ENCODE measurements around the gene PDGFB.

Gene PDGFB

GRCh38 chr22:39242595-39243438 lies 2.0 kb downstream of the PDGFB start:
- H3K36me3 ChIP-seq (ENCODE audit: control insufficient read depth in 1 of 2, insufficient read depth in 2 of 2, low read depth in 1 of 2, low read length in 2 of 2) = peaks cover 0 to 25% of the 10 kb centered on the region in 2 experiments
- H4K8ac ChIP-seq (ENCODE audit: low read length) = peak overlapping the region; percentile 42
- H2AK5ac ChIP-seq (ENCODE audit: low read length, severe bottlenecking) = no peak overlapping the region
- peak overlapping the region; percentile 46 for H3K27ac ChIP-seq (ENCODE audit: low read length, poor library complexity, severe bottlenecking)
- H3K4me3 ChIP-seq (ENCODE audit: insufficient read depth in 1 of 2, low read depth in 1 of 2, low read length in 2 of 2) = peak overlapping the region in 1 of 2 experiments; percentile 77
- peaks cover 38% of the 10 kb centered on the region for H3K4me1 ChIP-seq (ENCODE audit: control insufficient read depth, insufficient read depth, low read depth, low read length)
- peak overlapping the region; percentile 39 for H2BK5ac ChIP-seq (ENCODE audit: low read depth, low read length, poor library complexity, severe bottlenecking)
- DNase-seq = peak; percentile 58
- H2AFZ ChIP-seq (ENCODE audit: low read depth, low read length) = no peak overlapping the region
- H3K4ac ChIP-seq (ENCODE audit: low read depth in 1 of 2, low read length in 2 of 2) = no peak overlapping the region
- peaks cover 11% of the 10 kb centered on the region for H3K79me1 ChIP-seq (replicated peaks; ENCODE audit: low read length, poor library complexity, severe bottlenecking)
- peak overlapping the region; percentile 12 to 75 for H3K18ac ChIP-seq (ENCODE audit: low read depth in 1 of 2, low read length in 2 of 2)
- no peak overlapping the region for H3K9ac ChIP-seq (ENCODE audit: low read length)
- peak overlapping the region in 1 of 2 experiments; percentile 37 for H2BK12ac ChIP-seq (ENCODE audit: low read length in 2 of 2)
- WGBS = under 1% methylated on average over 57 of the region's 78 CpGs
- peak overlapping the region in 1 of 2 experiments; percentile 47 for H3K23ac ChIP-seq (ENCODE audit: low read length in 2 of 2)
- peak overlapping the region; percentile 72 for H3K4me2 ChIP-seq (ENCODE audit: low read length, poor library complexity, severe bottlenecking)
- H3K9me3 ChIP-seq (ENCODE audit: control insufficient read depth, low read length) = no peaks in the 10 kb centered on the region
- H4K91ac ChIP-seq (ENCODE audit: low read length) = peak overlapping the region; percentile 47
- H3K27me3 ChIP-seq (ENCODE audit: control insufficient read depth in 1 of 2, insufficient read depth in 1 of 2, low read length in 2 of 2) = peaks cover 0 to 77% of the 10 kb centered on the region in 2 experiments
- H3K14ac ChIP-seq (ENCODE audit: low read length in 2 of 2) = no peak overlapping the region
- peak overlapping the region; percentile 83 for H2BK15ac ChIP-seq (ENCODE audit: low read depth, poor library complexity, severe bottlenecking)
- H2BK120ac ChIP-seq (ENCODE audit: low read depth, low read length) = peak overlapping the region; percentile 65

GRCh38 chr22:39241794-39242594 lies 2.8 kb downstream of the PDGFB start:
- H2AFZ ChIP-seq (ENCODE audit: low read depth, low read length) = no peak overlapping the region
- DNase-seq = no peak
- H2BK120ac ChIP-seq (ENCODE audit: low read depth, low read length) = peak overlapping the region; percentile 65
- peak overlapping the region in 1 of 2 experiments; percentile 87 for H2BK12ac ChIP-seq (ENCODE audit: low read length in 2 of 2)
- H3K79me1 ChIP-seq (replicated peaks; ENCODE audit: low read length, poor library complexity, severe bottlenecking) = peaks cover 11% of the 10 kb centered on the region
- peaks cover 0 to 79% of the 10 kb centered on the region in 2 experiments for H3K27me3 ChIP-seq (ENCODE audit: control insufficient read depth in 1 of 2, insufficient read depth in 1 of 2, low read length in 2 of 2)
- H3K14ac ChIP-seq (ENCODE audit: low read length in 2 of 2) = no peak overlapping the region
- peak overlapping the region; percentile 56 to 90 for H3K18ac ChIP-seq (ENCODE audit: low read depth in 1 of 2, low read length in 2 of 2)
- H3K27ac ChIP-seq (ENCODE audit: low read length, poor library complexity, severe bottlenecking) = peak overlapping the region; percentile 67
- H2AK5ac ChIP-seq (ENCODE audit: low read length, severe bottlenecking) = no peak overlapping the region
- peaks cover 0 to 33% of the 10 kb centered on the region in 2 experiments for H3K36me3 ChIP-seq (ENCODE audit: control insufficient read depth in 1 of 2, insufficient read depth in 2 of 2, low read depth in 1 of 2, low read length in 2 of 2)
- peak overlapping the region in 1 of 2 experiments; percentile 77 for H3K4me3 ChIP-seq (ENCODE audit: insufficient read depth in 1 of 2, low read depth in 1 of 2, low read length in 2 of 2)
- WGBS = 17% methylated on average over 43 of the region's 92 CpGs
- H3K9ac ChIP-seq (ENCODE audit: low read length) = no peak overlapping the region
- H2BK15ac ChIP-seq (ENCODE audit: low read depth, poor library complexity, severe bottlenecking) = peak overlapping the region; percentile 83
- no peak overlapping the region for H2BK5ac ChIP-seq (ENCODE audit: low read depth, low read length, poor library complexity, severe bottlenecking)
- no peak overlapping the region for H3K4ac ChIP-seq (ENCODE audit: low read depth in 1 of 2, low read length in 2 of 2)
- peaks cover 44% of the 10 kb centered on the region for H3K4me1 ChIP-seq (ENCODE audit: control insufficient read depth, insufficient read depth, low read depth, low read length)
- H3K9me3 ChIP-seq (ENCODE audit: control insufficient read depth, low read length) = no peaks in the 10 kb centered on the region
- H4K91ac ChIP-seq (ENCODE audit: low read length) = peak overlapping the region; percentile 36
- H3K23ac ChIP-seq (ENCODE audit: low read length in 2 of 2) = no peak overlapping the region
- peak overlapping the region; percentile 72 for H3K4me2 ChIP-seq (ENCODE audit: low read length, poor library complexity, severe bottlenecking)
- H4K8ac ChIP-seq (ENCODE audit: low read length) = no peak overlapping the region

- H3K4ac ChIP-seq (ENCODE audit: low read depth in 1 of 2, low read length in 2 of 2) = peak overlapping the region; percentile 73 to 83
- H4K8ac ChIP-seq (ENCODE audit: low read length) = peak overlapping the region; percentile 30
- H2AFZ ChIP-seq (ENCODE audit: low read depth, low read length) = peak overlapping the region; percentile 10
- peak overlapping the region; percentile 72 for H3K4me2 ChIP-seq (ENCODE audit: low read length, poor library complexity, severe bottlenecking)
- no peak overlapping the region for H2BK15ac ChIP-seq (ENCODE audit: low read depth, poor library complexity, severe bottlenecking)
- H4K91ac ChIP-seq (ENCODE audit: low read length) = peak overlapping the region; percentile 36
- peak overlapping the region in 1 of 2 experiments; percentile 86 for H3K14ac ChIP-seq (ENCODE audit: low read length in 2 of 2)
- H3K4me3 ChIP-seq (ENCODE audit: insufficient read depth in 1 of 2, low read depth in 1 of 2, low read length in 2 of 2) = peak overlapping the region in 1 of 2 experiments; percentile 77
- 27% methylated on average over 26 of the region's 27 CpGs for WGBS
- peak overlapping the region; percentile 67 for H3K27ac ChIP-seq (ENCODE audit: low read length, poor library complexity, severe bottlenecking)
- peaks cover 0 to 40% of the 10 kb centered on the region in 2 experiments for H3K36me3 ChIP-seq (ENCODE audit: control insufficient read depth in 1 of 2, insufficient read depth in 2 of 2, low read depth in 1 of 2, low read length in 2 of 2)
- peaks cover 0 to 79% of the 10 kb centered on the region in 2 experiments for H3K27me3 ChIP-seq (ENCODE audit: control insufficient read depth in 1 of 2, insufficient read depth in 1 of 2, low read length in 2 of 2)
- H3K18ac ChIP-seq (ENCODE audit: low read depth in 1 of 2, low read length in 2 of 2) = peak overlapping the region; percentile 56 to 90
- H2BK120ac ChIP-seq (ENCODE audit: low read depth, low read length) = no peak overlapping the region
- no peak overlapping the region for H3K9ac ChIP-seq (ENCODE audit: low read length)
- H3K9me3 ChIP-seq (ENCODE audit: control insufficient read depth, low read length) = no peaks in the 10 kb centered on the region
- H2BK12ac ChIP-seq (ENCODE audit: low read length in 2 of 2) = peak overlapping the region; percentile 29 to 87
- no peak overlapping the region for H3K23ac ChIP-seq (ENCODE audit: low read length in 2 of 2)
- no peak overlapping the region for H2BK5ac ChIP-seq (ENCODE audit: low read depth, low read length, poor library complexity, severe bottlenecking)
- H3K79me1 ChIP-seq (replicated peaks; ENCODE audit: low read length, poor library complexity, severe bottlenecking) = peaks cover 17% of the 10 kb centered on the region
- no peak overlapping the region for H2AK5ac ChIP-seq (ENCODE audit: low read length, severe bottlenecking)
- DNase-seq = peak; percentile 79
- peaks cover 53% of the 10 kb centered on the region for H3K4me1 ChIP-seq (ENCODE audit: control insufficient read depth, insufficient read depth, low read depth, low read length)
These were observed 3.7 kb downstream of the PDGFB start for GRCh38 chr22:39240831-39241793.

All from mesenchymal stem cell (in vitro differentiated cells and primary cell).